Mesenchymal stem cell (in vitro differentiated cells and primary cell): ENCODE measurements around the gene PLCH2.

Source experiments
- DNase-seq: peaks from one replicate; pipeline ENCODE4 v3.0.0-alpha.2; 2013
- H2AFZ ChIP-seq: one replicate; pipeline ENCODE4 v1.6.1; 2013; ENCODE audit warnings: low read depth, mild to moderate bottlenecking, control low read depth, inconsistent platforms, low read length, moderate library complexity
- H2AK5ac ChIP-seq: 2 replicates; pipeline ENCODE4 v1.6.1; 2013; ENCODE audit warnings: low read length, moderate library complexity, mild to moderate bottlenecking, inconsistent platforms; ENCODE audit not compliant: severe bottlenecking
- H2BK120ac ChIP-seq: one replicate; pipeline ENCODE4 v1.6.1; 2013; ENCODE audit warnings: low read depth, mild to moderate bottlenecking, inconsistent platforms, low read length, moderate library complexity
- H2BK12ac ChIP-seq, 2 experiments: one replicate each; pipeline ENCODE4 v1.6.1; 2013; ENCODE audit warnings: inconsistent platforms in 2 of 2, low read length in 2 of 2, mild to moderate bottlenecking in 2 of 2, moderate library complexity in 2 of 2, control low read depth in 1 of 2
- H2BK15ac ChIP-seq: one replicate; pipeline ENCODE4 v1.6.1; 2013; ENCODE audit warnings: mild to moderate bottlenecking, low read depth, inconsistent platforms; ENCODE audit not compliant: poor library complexity, severe bottlenecking
- H2BK5ac ChIP-seq: 2 replicates; pipeline ENCODE4 v1.6.1; 2013; ENCODE audit warnings: low read depth, mild to moderate bottlenecking, low read length, control low read depth, inconsistent platforms; ENCODE audit not compliant: poor library complexity, severe bottlenecking
- H3K14ac ChIP-seq, 2 experiments: one replicate each; pipeline ENCODE4 v1.6.1; 2013; ENCODE audit warnings: inconsistent platforms in 2 of 2, low read length in 2 of 2, control low read depth in 1 of 2, mild to moderate bottlenecking in 1 of 2, moderate library complexity in 1 of 2
- H3K18ac ChIP-seq, 2 experiments: one replicate each; pipeline ENCODE4 v1.6.1; 2013; ENCODE audit warnings: inconsistent platforms in 2 of 2, low read length in 2 of 2, control low read depth in 1 of 2, low read depth in 1 of 2, mild to moderate bottlenecking in 1 of 2
- H3K23ac ChIP-seq, 2 experiments: one replicate each; pipeline ENCODE4 v1.6.1; 2013; ENCODE audit warnings: inconsistent platforms in 2 of 2, low read length in 2 of 2, mild to moderate bottlenecking in 2 of 2, moderate library complexity in 2 of 2, control low read depth in 1 of 2
- H3K27ac ChIP-seq: 2 replicates; pipeline ENCODE4 v1.5.1; 2013; ENCODE audit warnings: mild to moderate bottlenecking, moderate library complexity, low read length, control low read depth, inconsistent platforms; ENCODE audit not compliant: poor library complexity, severe bottlenecking
- H3K27me3 ChIP-seq, 2 experiments: 2 replicates each; pipeline versions ENCODE4 v1.6.1 to v1.7.0; 2013; ENCODE audit warnings: low read length in 2 of 2, mild to moderate bottlenecking in 2 of 2, moderate library complexity in 2 of 2, control low read depth in 1 of 2, inconsistent platforms in 1 of 2; ENCODE audit not compliant: control insufficient read depth in 1 of 2, insufficient read depth in 1 of 2
- H3K36me3 ChIP-seq, 2 experiments: 2 replicates each; pipeline versions ENCODE4 v1.6.1 to v1.7.0; 2013; ENCODE audit warnings: low read length in 2 of 2, control low read depth in 1 of 2, inconsistent platforms in 1 of 2, low read depth in 1 of 2, mild to moderate bottlenecking in 1 of 2; ENCODE audit not compliant: insufficient read depth in 2 of 2, control insufficient read depth in 1 of 2
- H3K4ac ChIP-seq, 2 experiments: one replicate each; pipeline ENCODE4 v1.6.1; 2013; ENCODE audit warnings: inconsistent platforms in 2 of 2, low read length in 2 of 2, mild to moderate bottlenecking in 2 of 2, moderate library complexity in 2 of 2, control low read depth in 1 of 2, low read depth in 1 of 2
- H3K4me1 ChIP-seq: 2 replicates; pipeline ENCODE4 v1.6.1; 2013; ENCODE audit warnings: low read depth, low read length, control low read depth; ENCODE audit not compliant: control insufficient read depth, insufficient read depth
- H3K4me2 ChIP-seq: 2 replicates; pipeline ENCODE4 v1.6.1; 2013; ENCODE audit warnings: low read length, mild to moderate bottlenecking, inconsistent platforms; ENCODE audit not compliant: poor library complexity, severe bottlenecking
- H3K4me3 ChIP-seq, 2 experiments: 2 replicates each; pipeline versions ENCODE4 v1.5.1 to v1.7.0; 2013; ENCODE audit warnings: low read length in 2 of 2, mild to moderate bottlenecking in 2 of 2, control low read depth in 1 of 2, low read depth in 1 of 2; ENCODE audit not compliant: insufficient read depth in 1 of 2
- H3K79me1 ChIP-seq: replicated peaks from 2 replicates; pipeline ENCODE4 v1.6.1; 2013; ENCODE audit warnings: mild to moderate bottlenecking, control low read depth, low read length, inconsistent platforms; ENCODE audit not compliant: poor library complexity, severe bottlenecking
- H3K9ac ChIP-seq: 2 replicates; pipeline ENCODE4 v1.7.0; 2013; ENCODE audit warnings: mild to moderate bottlenecking, low read length, moderate library complexity
- H3K9me3 ChIP-seq: 2 replicates; pipeline ENCODE4 v1.7.0; 2013; ENCODE audit warnings: mild to moderate bottlenecking, low read length; ENCODE audit not compliant: control insufficient read depth
- H4K8ac ChIP-seq: one replicate; pipeline ENCODE4 v1.6.1; 2013; ENCODE audit warnings: inconsistent platforms, mild to moderate bottlenecking, low read length, moderate library complexity
- H4K91ac ChIP-seq: one replicate; pipeline ENCODE4 v1.6.1; 2013; ENCODE audit warnings: mild to moderate bottlenecking, low read length, inconsistent platforms
- WGBS: methylation state at CpG from one replicate; pipeline ENCODE4 v1.1.7; 2013; ENCODE audit warnings: mixed read lengths; 5-methylcytosine and 5-hydroxymethylcytosine counted together

The PLCH2 gene

GRCh38 chr1:2431518-2431917, 44.6 kb upstream of the PLCH2 start:
- no peak overlapping the region for H2BK15ac ChIP-seq
- H3K4me1 ChIP-seq: no peaks in the 10 kb centered on the region
- H3K79me1 ChIP-seq: no peaks in the 10 kb centered on the region
- H2AFZ ChIP-seq: no peak overlapping the region
- H4K8ac ChIP-seq: no peak overlapping the region
- H3K27ac ChIP-seq: no peak overlapping the region
- no peak overlapping the region for H3K4me2 ChIP-seq
- peaks cover 23 to 84% of the 10 kb centered on the region in 2 experiments for H3K27me3 ChIP-seq
- no peak overlapping the region for H3K18ac ChIP-seq
- 61% methylated on average over 5 of the region's 10 CpGs for WGBS
- H2AK5ac ChIP-seq: no peak overlapping the region
- H2BK5ac ChIP-seq: no peak overlapping the region
- H3K9ac ChIP-seq: no peak overlapping the region
- H2BK12ac ChIP-seq: no peak overlapping the region
- peaks cover 0 to 5% of the 10 kb centered on the region in 2 experiments for H3K36me3 ChIP-seq
- no peak for DNase-seq
- H3K4me3 ChIP-seq: no peak overlapping the region
- no peak overlapping the region for H3K4ac ChIP-seq
- no peak overlapping the region for H4K91ac ChIP-seq
- no peaks in the 10 kb centered on the region for H3K9me3 ChIP-seq
- H3K14ac ChIP-seq: no peak overlapping the region
- H2BK120ac ChIP-seq: no peak overlapping the region
- H3K23ac ChIP-seq: no peak overlapping the region

- Histone ChIP-seq H2AFZ (no peak overlapping the region), H3K18ac (no peak overlapping the region), H2BK12ac (no peak overlapping the region), H3K9ac (no peak overlapping the region), H3K4me1 (no peaks in the 10 kb centered on the region), H2BK120ac (no peak overlapping the region), H3K79me1 (no peaks in the 10 kb centered on the region), H3K23ac (no peak overlapping the region), H3K4ac (no peak overlapping the region), H3K9me3 (no peaks in the 10 kb centered on the region), H2BK15ac (no peak overlapping the region), H2AK5ac (no peak overlapping the region), H2BK5ac (no peak overlapping the region), H3K36me3 (peaks cover 0 to 5% of the 10 kb centered on the region in 2 experiments), H3K27me3 (peaks cover 23 to 85% of the 10 kb centered on the region in 2 experiments), H3K4me2 (no peak overlapping the region), H4K8ac (no peak overlapping the region), H3K14ac (no peak overlapping the region), H3K27ac (no peak overlapping the region), H3K4me3 (no peak overlapping the region), H4K91ac (no peak overlapping the region)
- WGBS: 68% methylated on average over 16 of the region's 16 CpGs
- no peak for DNase-seq
Measured at GRCh38 chr1:2432441-2432844, 43.6 kb upstream of the PLCH2 start.

- Histone ChIP-seq H3K14ac (no peak overlapping the region), H3K36me3 (peaks cover 0 to 4% of the 10 kb centered on the region in 2 experiments), H3K4me2 (no peak overlapping the region), H4K8ac (no peak overlapping the region), H2BK15ac (no peak overlapping the region), H3K79me1 (no peaks in the 10 kb centered on the region), H3K27me3 (peaks cover 23 to 87% of the 10 kb centered on the region in 2 experiments), H4K91ac (no peak overlapping the region), H3K27ac (no peak overlapping the region), H2BK120ac (no peak overlapping the region), H3K4me1 (no peaks in the 10 kb centered on the region), H2AK5ac (no peak overlapping the region), H2AFZ (no peak overlapping the region), H2BK12ac (no peak overlapping the region), H3K4me3 (no peak overlapping the region), H3K4ac (no peak overlapping the region), H3K9ac (no peak overlapping the region), H3K18ac (no peak overlapping the region), H3K23ac (no peak overlapping the region), H3K9me3 (no peaks in the 10 kb centered on the region), H2BK5ac (no peak overlapping the region)
- 89% methylated on average over 13 of the region's 13 CpGs for WGBS
- DNase-seq: no peak
Measured at GRCh38 chr1:2433196-2433595, 42.9 kb upstream of the PLCH2 start.

- no peaks in the 10 kb centered on the region for H3K36me3 ChIP-seq
- H3K79me1 ChIP-seq: no peaks in the 10 kb centered on the region
- H4K91ac ChIP-seq: no peak overlapping the region
- WGBS: 87% methylated on average over 34 of the region's 34 CpGs
- H3K18ac ChIP-seq: no peak overlapping the region
- H3K4me1 ChIP-seq: no peaks in the 10 kb centered on the region
- no peak overlapping the region for H3K4me2 ChIP-seq
- H2BK12ac ChIP-seq: no peak overlapping the region
- H2AK5ac ChIP-seq: no peak overlapping the region
- no peak overlapping the region for H4K8ac ChIP-seq
- DNase-seq: no peak
- no peak overlapping the region for H3K27ac ChIP-seq
- H3K9me3 ChIP-seq: no peaks in the 10 kb centered on the region
- no peak overlapping the region for H2BK5ac ChIP-seq
- no peak overlapping the region for H2BK15ac ChIP-seq
- no peak overlapping the region for H3K14ac ChIP-seq
- no peak overlapping the region for H2BK120ac ChIP-seq
- no peak overlapping the region for H3K23ac ChIP-seq
- no peak overlapping the region for H3K4me3 ChIP-seq
- no peak overlapping the region for H3K9ac ChIP-seq
- peaks cover 23 to 85% of the 10 kb centered on the region in 2 experiments for H3K27me3 ChIP-seq
- no peak overlapping the region for H3K4ac ChIP-seq
- no peak overlapping the region for H2AFZ ChIP-seq
Measured at GRCh38 chr1:2433936-2434655, 42.0 kb upstream of the PLCH2 start.
